Measurements from ENCODE around the gene POP5. TPM values are rescaled to one million over a fixed set of nuclear protein-coding genes. Genes with fewer than 3 reads are reported as not detected.
A peak's percentile ranks its signal among the peaks of the same experiment; 100 is the strongest.

Gene POP5
- total RNA-seq = 49.7 and 55.8 TPM in 2 replicates
- long read RNA-seq, transcript POP5-202 (5 exons, 801 nt) = major isoform, 16 of 22 reads
- long read RNA-seq, partial matches to known transcripts = 0 of 22 reads
- long read RNA-seq, other reads (novel, unspliced or antisense) = 2 of 22 reads

- Mint-ChIP-seq H3K27me3 (ENCODE audit: low read depth) (peaks cover 38% of the 10 kb centered on the region), H3K27ac (ENCODE audit: unreplicated experiment) (peak within 1 kb of the TSS; percentile 90), H3K4me3 (peak within 1 kb of the TSS; percentile 98), H3K4me1 (peaks cover 36% of the 10 kb centered on the region), H3K36me3 (ENCODE audit: low read depth) (no peaks in the 10 kb centered on the region), H3K9me3 (no peaks in the 10 kb centered on the region)
- peak; percentile 95 for DNase-seq (ENCODE audit: low read depth, low spot score)
- TF ChIP-seq CTCF (conservative IDR thresholded peaks at IDR 0.05) = no peak
These were observed at the start of gene POP5 for GRCh38 chr12:120580787-120581723. Gene POP5, minus strand, starts transcription at chr12:120581402. Its CDS starts 40 bp downstream, at chr12:120581362.

- Mint-ChIP-seq H3K4me3 (no peak overlapping the region), H3K4me1 (peaks cover 17% of the 10 kb centered on the region), H3K9me3 (no peaks in the 10 kb centered on the region), H3K36me3 (ENCODE audit: low read depth) (no peaks in the 10 kb centered on the region), H3K27ac (ENCODE audit: unreplicated experiment) (no peak overlapping the region), H3K27me3 (ENCODE audit: low read depth) (peaks cover 3% of the 10 kb centered on the region)
- DNase-seq (ENCODE audit: low read depth, low spot score) = no peak
- TF ChIP-seq CTCF (conservative IDR thresholded peaks at IDR 0.05) = no peak
These were observed 49.1 kb upstream of the POP5 start for GRCh38 chr12:120630104-120630892.

- TF ChIP-seq CTCF (conservative IDR thresholded peaks at IDR 0.05) = no peak
- H3K27ac Mint-ChIP-seq (ENCODE audit: unreplicated experiment) = no peak overlapping the region
- H3K4me3 Mint-ChIP-seq = no peak overlapping the region
- peaks cover 17% of the 10 kb centered on the region for H3K4me1 Mint-ChIP-seq
- H3K27me3 Mint-ChIP-seq (ENCODE audit: low read depth) = peaks cover 3% of the 10 kb centered on the region
- DNase-seq (ENCODE audit: low read depth, low spot score) = peak; percentile 15
- H3K9me3 Mint-ChIP-seq = no peaks in the 10 kb centered on the region
- H3K36me3 Mint-ChIP-seq (ENCODE audit: low read depth) = no peaks in the 10 kb centered on the region
These were observed 47.7 kb upstream of the POP5 start for GRCh38 chr12:120628919-120629318.

- peak; percentile 23 for TF ChIP-seq CTCF (conservative IDR thresholded peaks at IDR 0.05)
- no peaks in the 10 kb centered on the region for H3K9me3 Mint-ChIP-seq
- no peak for DNase-seq (ENCODE audit: low read depth, low spot score)
- peaks cover 17% of the 10 kb centered on the region for H3K4me1 Mint-ChIP-seq
- no peaks in the 10 kb centered on the region for H3K27me3 Mint-ChIP-seq (ENCODE audit: low read depth)
- H3K4me3 Mint-ChIP-seq = no peak overlapping the region
- no peaks in the 10 kb centered on the region for H3K36me3 Mint-ChIP-seq (ENCODE audit: low read depth)
- no peak overlapping the region for H3K27ac Mint-ChIP-seq (ENCODE audit: unreplicated experiment)
These were observed 44.6 kb upstream of the POP5 start for GRCh38 chr12:120625557-120626419.

GRCh38 chr12:120620624-120621023, 39.4 kb upstream of the POP5 start:
- no peaks in the 10 kb centered on the region for H3K36me3 Mint-ChIP-seq (ENCODE audit: low read depth)
- no peak for TF ChIP-seq CTCF (conservative IDR thresholded peaks at IDR 0.05)

More at GRCh38 chr12:120620624-120621023, 39.4 kb upstream of the POP5 start:
- H3K4me3 Mint-ChIP-seq = no peak overlapping the region
- H3K27ac Mint-ChIP-seq (ENCODE audit: unreplicated experiment) = no peak overlapping the region
- H3K9me3 Mint-ChIP-seq = no peaks in the 10 kb centered on the region
- no peak for DNase-seq (ENCODE audit: low read depth, low spot score)
- H3K4me1 Mint-ChIP-seq = peaks cover 9% of the 10 kb centered on the region
- peaks cover 32% of the 10 kb centered on the region for H3K27me3 Mint-ChIP-seq (ENCODE audit: low read depth)

Data from neural crest cell (in vitro differentiated cells).